PFSK-1 (cell line): ENCODE measurements around the gene MYOF.

ENCODE experiments used
- POLR2AphosphoS5 ChIP-seq: IDR thresholded peaks from 2 replicates; pipeline ENCODE4 v1.6.1; 2012; ENCODE audit warnings: low read depth, mild to moderate bottlenecking, control low read depth, low read length, moderate library complexity
- REST ChIP-seq, 2 experiments: IDR thresholded peaks; 2 replicates each; pipeline versions ENCODE4 v1.6.1 to v1.8.0; 2011 to 2012; ENCODE audit warnings: low read depth in 2 of 2, low read length in 2 of 2, control low read depth in 1 of 2, inconsistent platforms in 1 of 2, mild to moderate bottlenecking in 1 of 2, moderate library complexity in 1 of 2; ENCODE audit not compliant: insufficient read depth in 1 of 2

GRCh38 chr10:93367664-93368063, 114.5 kb downstream of the MYOF start:
- TF ChIP-seq REST (IDR thresholded peaks at IDR 0.05; ENCODE audit: insufficient read depth in 1 of 2, low read depth in 2 of 2, low read length in 2 of 2) (no peak), POLR2AphosphoS5 (no peak)
